Left cardiac atrium (tissue), 4 donors: Measurements from ENCODE around the gene DDX10. TPM values are rescaled to one million over a fixed set of nuclear protein-coding genes. Genes with fewer than 3 reads are reported as not detected.

Experiments used
- ATAC-seq, 2 donors: fragments of 200-7000 bp; cut with Tn5 transposase; one replicate each; pipeline ENCODE4 v1.9.1; 2020; ENCODE audit warnings: mild to moderate bottlenecking in 2 of 2, moderate library complexity in 2 of 2
- DNase-seq: peaks from one replicate; pipeline ENCODE4 v3.0.0-alpha.2; 2020
- intact Hi-C, 2 donors: fragments of 100-400 bp; cut with DNase I; formaldehyde crosslinking; loops; one replicate each; pipeline versions ENCODE4 v1.14.1 to v1.15.1; 2022 to 2023
- total RNA-seq, 2 donors: library from RNA; stranded (reverse); fragmentation: NEBNext Ultra II Directional; extraction: Animal tissue kit (Norgen Biotek cat#: 25700); gene quantifications; one replicate each; pipeline ENCODE4 v1.2.1, GENCODE V29; 2021
- donor health status: DM: no; HTN: yes; CAD: no.
- donor health status: DM: no; HTN: yes; CAD: no; lungs with severe emphysema.
- donor health status: DM: yes; HTN: yes; CAD: no.
- donor health status: Dilated cardiomyopathy.

The DDX10 gene
- total RNA-seq, 2 donors from 2014 or later, result 13.5 to 19.8 TPM

DNA sequence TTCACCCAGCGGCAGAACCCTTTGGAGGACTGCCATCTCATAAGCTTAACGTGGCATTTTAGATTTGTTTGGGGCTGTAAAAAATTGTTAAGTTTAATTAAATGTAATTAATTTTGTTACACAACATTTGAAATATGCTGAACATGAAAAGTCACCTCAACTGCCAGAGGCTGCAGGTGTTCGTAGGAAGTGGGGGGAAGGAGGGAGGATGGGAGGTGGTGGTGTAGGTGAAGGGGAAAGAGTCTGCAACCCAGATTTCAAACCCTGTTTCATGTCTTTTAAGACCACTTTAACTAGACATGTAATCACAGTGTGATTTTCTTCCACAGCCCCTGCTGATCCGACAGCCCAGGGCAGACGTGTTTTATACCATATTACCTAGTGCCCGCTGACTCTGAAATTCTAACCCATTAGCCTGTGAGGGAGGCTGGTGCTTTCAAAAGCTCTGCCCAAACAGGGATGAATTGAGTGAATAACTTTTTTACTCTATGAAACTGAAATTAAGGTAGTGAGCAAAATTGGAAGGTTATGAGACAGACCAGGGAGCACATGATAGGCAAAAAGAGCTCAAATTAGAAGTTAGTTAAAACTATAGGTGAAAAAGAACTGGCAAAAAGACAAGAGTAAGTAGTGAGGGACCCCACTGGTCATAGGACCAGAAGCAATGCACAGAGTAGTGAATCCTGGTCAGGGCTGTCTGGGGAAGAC is 279.8 kb downstream of the DDX10 start:
- intact Hi-C loops, result no loop called here
- ATAC-seq, result no peak
- DNase-seq, result no peak

DNA sequence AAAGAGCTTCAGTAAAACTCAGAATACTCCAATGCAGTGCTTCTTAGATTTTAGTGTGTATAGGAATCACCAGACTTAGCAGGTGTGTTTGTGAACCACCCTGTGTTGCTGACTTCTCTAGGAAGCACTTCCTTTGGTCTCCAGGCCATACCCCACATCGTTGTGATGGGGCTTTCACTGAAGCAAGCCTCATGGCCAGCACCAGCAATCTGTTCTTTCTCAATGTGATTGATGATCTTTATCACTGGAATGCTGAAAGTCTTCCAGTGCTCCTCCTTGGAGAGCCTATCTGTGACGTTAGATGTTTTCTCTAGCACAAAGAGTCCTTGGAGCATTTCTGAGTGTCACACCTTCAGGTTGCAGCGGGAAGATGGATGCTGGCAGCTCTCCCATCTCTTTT is 280.5 kb downstream of the DDX10 start:
- ATAC-seq, result no peak
- DNase-seq, result no peak
- intact Hi-C loops, result no loop called here

DNA sequence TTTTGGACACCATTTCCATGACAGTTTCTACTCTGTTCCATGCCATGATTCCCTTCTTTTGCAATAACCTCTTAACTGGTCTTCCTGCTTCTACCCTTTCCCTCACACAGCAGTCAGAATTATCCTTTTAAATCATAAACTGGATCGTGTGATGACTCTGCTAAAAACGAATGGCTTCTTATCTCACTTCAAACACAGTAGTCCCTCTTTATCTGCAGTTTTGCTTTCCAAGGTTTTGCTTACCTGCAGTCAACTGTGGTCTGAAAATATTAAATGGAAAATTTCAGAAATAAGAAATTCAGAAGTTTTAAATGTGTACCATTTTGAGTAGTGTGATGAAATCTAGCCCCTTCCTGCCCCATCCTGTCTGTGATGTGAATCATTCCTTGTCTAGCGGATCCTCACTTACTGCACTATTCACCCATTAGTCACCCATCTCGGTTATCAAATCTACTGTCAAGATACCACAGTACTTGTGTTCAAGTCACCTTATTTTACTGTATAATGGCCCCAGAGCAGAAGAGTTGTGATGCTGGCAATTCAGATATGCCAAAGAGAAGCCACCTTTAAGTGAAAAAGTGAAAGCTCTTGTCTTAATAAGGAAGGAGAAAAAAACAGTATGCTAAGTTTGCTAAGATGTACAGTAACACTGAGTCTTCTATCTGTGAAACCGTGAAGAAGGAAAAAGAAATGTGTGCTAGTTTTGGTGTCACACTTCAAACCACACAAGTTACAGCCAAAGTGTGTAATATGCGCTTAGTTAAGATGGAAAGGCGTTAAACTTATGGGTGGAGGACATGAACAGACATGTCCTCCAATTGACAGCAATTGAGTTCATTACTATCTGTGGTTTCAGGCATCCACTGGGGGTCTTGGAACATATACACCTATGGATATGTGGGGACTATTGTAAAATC is 283.0 kb downstream of the DDX10 start:
- DNase-seq, result no peak
- no peak for ATAC-seq
- intact Hi-C loops, result no loop called here

DNA sequence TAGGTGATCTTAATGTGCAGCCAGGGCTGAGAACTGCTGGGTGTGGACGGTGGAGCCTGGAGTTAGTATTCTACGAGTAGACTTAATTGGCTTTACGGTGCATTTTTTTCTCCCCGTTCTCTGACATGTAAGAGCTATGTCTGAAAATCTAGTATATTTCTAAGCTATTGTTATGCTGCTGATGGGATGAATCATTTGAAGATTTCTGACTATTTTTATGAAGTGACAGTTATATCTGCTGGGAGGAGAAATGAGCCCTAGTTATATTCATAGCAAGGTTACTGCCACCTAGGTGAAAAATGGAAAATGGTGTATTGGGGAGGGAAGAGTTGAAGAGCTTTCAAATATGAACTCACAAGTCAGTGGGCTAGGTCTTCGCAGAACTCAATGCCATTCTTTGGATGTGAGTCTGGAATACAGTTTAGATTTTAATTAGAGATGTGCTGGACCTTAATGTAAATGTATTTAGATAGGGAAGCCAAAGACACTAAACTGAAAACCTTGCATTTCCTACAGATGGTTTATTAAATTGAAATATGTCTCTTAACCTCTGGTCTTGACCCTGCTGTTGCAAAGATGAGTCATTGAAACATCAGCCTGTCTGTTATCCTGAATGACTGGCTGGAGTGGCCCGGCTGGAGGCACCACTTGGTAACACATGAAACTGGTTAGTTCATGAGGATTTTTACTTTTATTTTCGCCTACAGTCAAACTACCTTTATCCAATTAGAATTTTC is 293.7 kb downstream of the DDX10 start:
- DNase-seq, result no peak
- intact Hi-C loops, result no loop called here
- peak in 1 of 2 donors; percentile 37 for ATAC-seq

DNA sequence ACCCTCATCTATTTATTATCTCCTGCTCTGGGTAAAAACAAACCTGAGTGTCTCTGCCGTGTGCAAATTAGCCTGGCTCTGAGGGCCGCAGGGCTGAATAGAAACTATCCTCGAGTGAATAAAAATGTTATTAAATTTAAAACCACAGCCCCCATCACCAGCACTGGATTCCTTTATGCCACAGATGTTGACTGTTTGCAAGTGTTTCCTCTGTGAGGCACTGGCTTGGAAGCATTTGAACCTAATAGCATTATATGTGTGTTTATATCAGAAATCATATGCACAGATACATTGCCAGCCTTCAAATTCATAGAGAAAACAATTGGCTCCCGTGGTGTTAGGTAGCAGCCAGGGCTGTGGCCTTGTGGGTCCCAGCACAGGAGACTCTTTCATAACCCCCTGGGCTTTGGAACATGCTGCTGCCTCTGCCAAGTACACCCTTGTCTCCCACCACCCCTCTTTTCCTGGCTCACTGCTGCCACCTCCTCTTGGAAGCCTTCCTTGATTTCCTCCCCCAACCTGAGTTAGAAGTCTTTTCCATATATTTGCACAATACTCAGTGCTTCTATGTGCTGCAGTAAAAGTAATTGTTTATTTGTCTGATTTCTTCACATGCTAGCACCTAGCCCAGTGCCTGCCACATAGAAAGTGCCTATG is 294.4 kb downstream of the DDX10 start:
- ATAC-seq (no peak), DNase-seq (no peak)
- intact Hi-C loops, result no loop called here

DNA sequence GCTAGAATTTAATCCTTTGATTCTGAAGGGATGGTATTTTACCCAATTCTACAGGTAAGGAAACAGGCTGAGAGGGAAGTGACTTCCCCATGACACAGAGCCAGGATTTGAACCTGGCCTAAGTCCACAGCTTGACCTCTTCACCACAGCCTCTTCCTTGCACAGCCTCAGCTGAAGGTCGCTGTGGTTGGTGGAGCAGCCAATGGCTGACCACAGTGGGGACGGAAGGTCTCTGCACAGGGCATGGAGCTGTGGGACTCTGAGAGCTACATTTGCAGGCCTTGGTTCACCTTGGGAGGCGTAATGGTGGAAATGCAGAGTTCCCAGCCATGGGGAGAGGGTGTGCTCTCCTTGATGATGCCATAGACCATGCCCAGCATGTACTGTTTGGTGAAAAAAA is 295.0 kb downstream of the DDX10 start:
- intact Hi-C loops, result no loop called here
- no peak for ATAC-seq
- no peak for DNase-seq

DNA sequence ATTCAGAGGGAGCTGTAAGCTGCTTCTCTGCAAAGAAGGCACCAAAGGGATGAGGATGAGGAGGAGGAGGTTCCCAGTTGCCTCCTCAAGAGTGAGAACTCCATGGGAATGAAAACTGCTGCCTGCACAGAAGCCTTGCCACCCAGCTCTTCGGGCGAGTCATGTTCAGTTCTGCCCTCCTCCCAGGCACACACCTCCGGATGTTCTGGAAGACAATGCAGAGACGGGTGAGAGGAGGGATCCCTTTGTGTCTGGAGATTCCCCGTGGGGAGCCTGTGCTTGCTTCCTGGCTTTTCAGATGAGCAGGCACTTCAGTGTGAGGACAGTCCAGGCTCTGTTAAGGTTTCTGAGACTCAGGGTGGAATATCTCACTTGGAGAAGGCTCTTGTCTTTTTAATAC is 295.6 kb downstream of the DDX10 start:
- ATAC-seq (no peak), DNase-seq (no peak)
- intact Hi-C loops, result no loop called here

DNA sequence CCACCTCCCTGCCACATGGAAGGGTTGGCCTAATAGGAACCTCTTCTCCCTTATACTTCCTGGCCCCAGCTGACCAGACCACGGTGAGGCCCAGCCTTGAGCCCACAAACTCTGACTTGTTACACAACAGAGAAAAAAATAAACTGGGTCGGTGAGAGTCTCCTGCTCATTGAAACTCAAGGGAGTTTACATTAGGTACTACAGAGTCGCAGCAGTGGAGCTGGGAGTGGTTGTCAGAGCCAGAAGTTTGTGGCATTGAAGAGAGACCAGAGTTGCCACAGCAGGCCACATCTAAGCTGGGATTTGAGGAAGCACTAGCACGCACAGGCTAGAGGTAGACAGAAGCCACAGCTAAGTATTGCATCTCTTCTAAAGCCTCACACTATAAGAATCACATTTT is 296.2 kb downstream of the DDX10 start:
- no peak for ATAC-seq
- no peak for DNase-seq
- intact Hi-C loops, result no loop called here

DNA sequence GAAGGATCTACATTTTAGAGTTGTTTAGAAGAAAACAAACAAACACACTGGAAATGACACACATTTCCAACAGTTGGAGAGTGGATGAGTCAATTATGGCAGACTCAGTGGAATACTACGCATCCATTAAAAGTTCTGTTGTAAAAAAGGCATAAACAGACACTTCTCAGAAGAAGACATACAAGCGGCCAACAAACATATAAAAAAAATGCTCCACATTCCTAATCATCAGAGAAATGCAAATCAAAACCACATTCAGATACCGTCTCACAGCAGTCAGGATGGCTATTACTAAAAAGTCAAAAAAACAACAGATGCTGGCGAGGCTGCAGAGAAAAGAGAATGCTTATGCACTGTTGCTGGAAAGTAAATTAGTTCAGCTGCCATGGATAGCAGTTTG is 298.2 kb downstream of the DDX10 start:
- intact Hi-C loops, result no loop called here
- no peak for DNase-seq
- no peak for ATAC-seq

DNA sequence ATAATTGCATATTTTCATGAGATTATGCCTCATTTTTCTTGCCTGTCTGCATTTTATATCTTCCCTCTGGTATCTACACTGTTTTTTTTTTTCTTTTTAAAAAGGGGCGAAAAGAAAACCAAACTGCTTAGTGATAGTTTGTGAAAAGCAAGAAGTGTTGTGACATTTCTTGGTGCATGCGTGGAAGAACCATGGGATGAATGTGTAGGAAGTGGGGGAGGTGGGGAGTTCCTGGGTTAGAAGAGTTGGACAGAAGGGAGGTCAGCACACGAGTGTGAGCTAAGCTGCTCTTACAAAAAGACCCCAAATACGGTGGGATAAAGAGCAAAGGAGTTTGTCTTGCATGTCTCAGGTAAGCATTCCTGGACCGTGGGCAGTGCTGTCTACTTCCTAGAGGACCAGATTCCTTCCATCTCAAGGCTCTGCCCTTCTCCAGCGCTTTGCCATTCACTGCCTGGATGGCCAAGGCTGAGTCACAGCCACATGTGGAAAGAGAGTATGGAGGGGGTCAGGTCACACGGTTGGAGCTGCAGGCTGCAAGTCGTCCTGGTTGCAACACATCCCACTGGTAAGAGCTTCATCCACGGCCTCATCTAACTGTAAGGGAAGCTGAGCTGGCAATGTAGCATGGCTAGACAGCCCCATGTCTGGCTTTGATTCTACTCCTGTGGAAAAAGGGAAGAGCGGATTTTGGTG is 300.6 kb downstream of the DDX10 start:
- ATAC-seq (no peak), DNase-seq (no peak)
- intact Hi-C loops, result no loop called here

DNA sequence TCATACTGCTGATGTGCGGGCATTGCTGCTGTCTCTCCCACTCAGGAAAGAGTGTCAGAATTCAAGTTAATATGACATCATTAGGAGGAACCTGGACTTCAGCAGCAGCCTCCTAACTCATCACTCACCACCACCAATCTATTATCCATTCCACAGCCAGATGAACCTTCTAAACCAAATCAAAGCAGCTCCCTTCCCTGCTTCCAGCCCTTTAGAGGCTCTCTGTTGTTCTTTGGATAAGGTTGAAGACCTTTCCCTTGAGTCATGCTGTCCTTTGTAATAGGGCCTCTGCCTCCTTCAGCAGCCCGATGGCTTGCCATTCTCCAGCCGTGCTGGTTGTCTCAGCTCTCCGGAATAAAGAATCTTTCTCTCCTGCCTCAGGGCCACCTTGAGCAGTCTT is 301.3 kb downstream of the DDX10 start:
- DNase-seq, result no peak
- intact Hi-C loops, result no loop called here
- no peak for ATAC-seq

DNA sequence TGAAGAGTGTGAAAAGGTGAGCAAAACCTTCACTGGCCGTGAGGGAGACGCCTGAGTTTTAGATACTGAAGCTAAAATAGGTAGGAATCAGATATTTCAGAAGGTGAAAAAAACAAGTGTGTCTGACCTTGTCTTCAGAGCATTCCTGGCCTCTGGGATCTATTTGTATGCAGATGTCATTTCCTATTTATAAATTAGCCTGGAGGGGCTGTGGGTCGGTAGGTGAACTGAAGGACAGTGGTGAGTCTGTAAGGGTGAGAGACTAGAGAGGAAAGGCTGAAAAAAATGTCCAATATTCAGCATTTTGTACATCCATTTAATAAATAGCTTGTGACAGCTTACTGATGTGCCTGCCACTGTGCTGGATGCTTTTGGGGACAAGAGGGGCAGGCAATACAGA is 302.1 kb downstream of the DDX10 start:
- no peak for DNase-seq
- intact Hi-C loops, result no loop called here
- ATAC-seq, result peak; percentile 35 to 38

DNA sequence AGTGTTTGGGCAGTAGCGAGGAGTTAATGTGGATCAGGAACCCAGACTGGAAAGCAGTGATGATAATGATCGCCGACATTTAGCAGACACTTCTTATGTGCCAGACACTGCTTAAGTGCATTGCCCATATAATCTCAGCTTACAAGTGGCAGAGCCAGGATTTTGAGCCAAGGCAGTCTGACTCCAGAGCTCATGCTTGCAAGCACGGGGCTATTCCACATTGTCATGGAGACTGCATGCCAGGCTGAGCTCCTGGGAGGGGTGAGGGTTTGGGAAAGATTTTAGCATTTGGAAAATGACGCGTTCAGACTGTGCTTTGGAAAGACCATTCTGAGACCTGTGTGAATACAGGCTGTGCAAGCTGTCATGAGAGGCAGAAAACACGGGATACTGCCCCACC is 302.7 kb downstream of the DDX10 start:
- intact Hi-C loops, result no loop called here
- DNase-seq (peak; percentile 40), ATAC-seq (peak; percentile 86 to 90)

DNA sequence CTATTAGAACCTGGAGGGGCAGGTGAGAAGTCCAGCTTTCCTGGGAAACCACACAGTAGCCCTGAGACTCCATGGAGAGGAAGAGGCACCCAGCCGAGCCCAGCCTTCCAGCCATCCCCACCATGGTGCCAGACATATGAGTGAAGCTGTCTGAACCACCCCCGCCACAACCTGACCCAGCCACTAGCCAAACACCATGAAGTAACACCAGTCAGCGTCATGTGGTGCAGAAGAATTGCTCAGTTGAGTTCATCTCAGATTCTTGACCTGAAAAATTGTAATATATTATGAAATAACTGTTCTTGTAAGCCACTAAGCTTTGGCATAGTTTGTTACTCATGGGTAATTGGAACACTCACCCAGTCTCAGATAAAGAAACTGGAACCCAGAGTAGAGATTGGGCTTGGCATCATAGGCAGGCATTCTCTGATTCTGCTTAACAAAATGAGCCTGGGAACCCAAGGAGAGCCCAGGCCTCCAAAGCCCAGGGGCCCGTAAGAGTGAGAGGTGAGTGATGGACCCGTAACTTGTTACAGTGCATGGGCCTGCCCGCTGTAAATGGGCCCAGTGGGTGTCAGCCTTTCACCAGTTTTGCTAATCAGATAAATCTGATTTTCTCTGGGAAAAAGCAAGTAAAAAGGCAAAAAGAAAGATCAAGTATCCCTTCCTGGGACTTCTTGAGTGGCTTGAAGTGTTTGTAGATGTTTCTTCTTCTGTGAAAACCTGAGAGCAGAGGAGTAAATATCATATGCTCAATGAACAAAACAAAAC is 305.5 kb downstream of the DDX10 start:
- intact Hi-C loops, result no loop called here
- no peak for ATAC-seq
- no peak for DNase-seq

DNA sequence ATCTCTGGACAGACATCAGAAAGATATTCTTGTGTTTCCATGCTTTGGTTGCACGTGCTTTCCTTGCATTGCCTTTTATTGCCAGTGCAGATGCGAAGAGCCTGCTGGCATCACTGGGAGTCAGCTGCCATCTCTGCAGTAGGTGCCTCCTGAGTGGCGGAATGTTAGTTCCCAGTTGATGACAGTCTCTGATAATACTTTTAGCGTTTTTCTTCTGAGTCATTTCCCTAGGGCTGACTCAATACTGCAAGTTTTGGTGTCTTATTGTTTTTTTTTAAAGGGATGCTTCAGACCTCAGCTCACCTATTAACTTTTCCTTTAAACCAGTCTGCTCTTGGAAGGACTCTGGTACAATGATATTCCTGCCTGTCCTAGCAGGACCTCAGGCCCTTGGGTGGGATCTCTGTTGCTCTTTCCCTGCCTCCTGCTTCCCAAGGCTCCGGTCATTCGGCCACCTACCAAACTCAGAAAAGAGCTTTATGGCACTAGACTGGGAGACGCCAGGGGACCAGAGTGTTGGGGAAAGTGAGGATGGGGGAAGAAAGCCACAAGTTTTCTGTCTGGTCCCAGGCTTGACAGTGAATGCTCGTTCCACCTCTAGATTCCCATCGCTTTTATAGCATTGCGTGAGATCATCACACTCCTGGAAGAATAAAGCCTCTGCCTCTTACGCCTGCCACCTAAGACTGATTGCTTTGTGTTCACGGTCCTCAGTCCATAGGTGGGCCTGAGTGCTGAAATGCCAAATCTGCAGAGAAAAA is 308.7 kb downstream of the DDX10 start:
- ATAC-seq, result peak in 1 of 2 donors; percentile 52
- DNase-seq, result peak; percentile 26
- intact Hi-C loops, result no loop called here

DNA sequence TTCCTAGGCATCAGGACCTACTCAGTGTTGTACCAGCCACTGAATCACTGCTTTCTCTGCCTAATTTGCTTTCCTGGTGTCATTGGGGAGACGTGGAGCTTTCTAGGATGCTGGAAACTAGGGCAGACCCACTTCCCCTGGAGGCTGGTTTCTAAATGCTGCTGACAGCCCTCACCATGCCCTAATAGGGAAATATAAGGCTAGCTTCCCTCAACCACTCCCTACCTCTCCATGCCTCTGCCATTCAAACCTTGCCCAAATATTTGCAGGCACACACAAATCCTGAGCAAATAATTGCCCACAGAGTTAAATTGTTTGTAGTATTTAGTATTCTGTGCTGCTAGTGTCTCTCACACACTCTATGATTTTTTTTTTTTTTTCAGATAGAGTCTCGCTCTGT is 310.2 kb downstream of the DDX10 start:
- no peak for DNase-seq
- intact Hi-C loops, result no loop called here
- no peak for ATAC-seq

DNA sequence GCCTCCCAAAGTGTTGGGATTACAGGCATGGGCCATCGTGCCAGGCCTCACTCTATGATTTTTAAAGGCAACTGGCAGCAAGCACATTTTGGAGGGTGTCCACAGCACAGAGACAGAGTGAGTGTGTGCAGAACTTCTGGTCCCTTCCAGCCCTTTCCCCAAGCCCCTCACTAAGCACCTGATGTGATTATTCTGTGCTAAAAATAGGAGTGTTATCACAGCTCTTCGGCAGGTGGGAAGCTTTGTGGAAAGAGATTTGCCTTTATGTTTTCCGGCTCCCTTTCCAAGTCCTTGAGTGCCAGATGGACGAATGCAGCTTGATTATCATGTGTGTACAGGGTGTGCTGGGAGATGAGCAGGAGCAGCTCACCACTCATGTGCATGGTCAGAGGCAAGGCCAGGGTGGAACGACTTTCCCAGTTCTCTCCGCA is 310.8 kb downstream of the DDX10 start:
- ATAC-seq (peak; percentile 89 to 90), DNase-seq (peak; percentile 34)
- intact Hi-C loops, result no loop called here
